Left renal cortex interstitium (tissue), 4 donors: ENCODE data around the gene TMEM213. TPM values are rescaled to one million over a fixed set of nuclear protein-coding genes. Genes with fewer than 3 reads are reported as not detected.

Experiments used
- DNase-seq, 4 donors: peaks; one replicate each; pipeline ENCODE4 v3.0.0-alpha.2; 2013; ENCODE audit warnings: low read depth in 4 of 4, low spot score in 2 of 4, missing footprints in 1 of 4
- polyA plus RNA-seq, 4 donors: library from polyadenylated mRNA; unstranded; fragments of 120-200 nt; gene quantifications; one replicate each; pipeline ENCODE4 v1.2.1, GENCODE V29; 2013; ENCODE audit not compliant: insufficient read length in 4 of 4

TMEM213 gene
- polyA plus RNA-seq, 4 donors, result 43.2 to 49.2 (median 44.1) TPM

DNA sequence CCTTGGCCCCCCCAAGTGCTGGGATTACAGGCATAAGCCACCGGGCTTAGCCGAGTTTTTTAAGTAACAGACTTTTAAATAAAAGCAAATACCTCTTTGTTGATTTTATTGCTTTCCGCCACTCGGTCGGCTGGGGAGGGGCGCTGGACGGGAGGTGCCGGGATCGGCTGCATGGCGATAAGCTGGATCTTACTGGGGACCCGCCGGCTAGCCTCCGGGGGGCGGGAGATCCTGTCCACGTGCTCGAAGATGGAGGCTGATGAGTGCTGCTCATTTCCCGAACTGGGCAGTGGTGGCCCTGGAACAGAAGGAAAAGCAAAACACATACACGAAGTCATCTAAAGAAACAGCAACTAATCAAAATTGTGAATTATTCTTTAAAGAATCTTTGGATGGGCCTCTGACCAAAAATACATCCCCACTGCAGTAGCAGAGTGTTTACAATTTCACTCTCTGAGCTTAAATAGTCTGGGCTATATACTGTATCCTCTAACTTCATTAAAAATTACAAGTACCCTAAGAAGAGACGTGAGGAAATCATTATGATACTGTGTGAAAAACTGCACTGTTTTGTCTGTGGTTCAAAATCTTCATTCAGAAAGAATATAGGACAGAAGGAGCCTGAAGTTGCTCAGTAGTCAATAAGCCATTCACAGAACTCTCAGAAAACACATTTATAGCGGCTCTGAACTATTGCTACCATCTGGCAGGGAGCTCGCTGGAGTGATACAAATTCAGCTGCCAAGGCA lies 73.4 kb downstream of the TMEM213 start:
- DNase-seq, result no peak

DNA sequence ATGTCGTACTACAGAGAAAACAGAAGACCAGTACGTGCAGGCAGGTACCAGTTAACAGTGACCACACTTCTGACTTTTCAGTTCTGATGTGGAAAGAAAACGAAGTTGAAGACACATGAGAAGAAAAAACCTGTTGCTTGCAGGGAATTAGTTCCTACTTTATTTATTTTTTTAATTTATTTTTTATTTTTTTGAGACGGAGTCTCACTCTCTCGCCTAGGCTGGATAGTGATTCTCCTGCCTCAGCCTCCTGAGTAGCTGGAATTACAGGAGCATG lies 74.0 kb downstream of the TMEM213 start:
- DNase-seq, result no peak

DNA sequence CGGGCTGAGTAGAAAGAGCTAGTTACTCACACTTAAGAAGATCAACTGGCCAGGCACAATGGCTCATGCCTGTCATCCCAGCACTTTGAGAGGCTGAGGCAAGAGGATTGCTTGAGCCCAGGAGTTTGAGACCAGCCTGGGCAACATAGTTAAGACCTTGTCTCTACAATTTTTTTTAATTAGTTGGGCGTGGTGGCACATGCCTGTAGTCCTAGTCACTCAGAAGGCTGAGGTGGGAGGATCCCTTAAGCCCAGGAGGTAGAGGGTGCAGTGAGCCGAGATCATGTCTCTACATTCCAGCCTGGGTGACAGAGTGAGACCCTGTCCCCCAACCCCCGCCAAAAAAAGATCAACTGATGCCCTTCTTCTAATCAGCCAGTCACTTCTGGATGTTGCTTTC lies 74.8 kb downstream of the TMEM213 start:
- no peak for DNase-seq

DNA sequence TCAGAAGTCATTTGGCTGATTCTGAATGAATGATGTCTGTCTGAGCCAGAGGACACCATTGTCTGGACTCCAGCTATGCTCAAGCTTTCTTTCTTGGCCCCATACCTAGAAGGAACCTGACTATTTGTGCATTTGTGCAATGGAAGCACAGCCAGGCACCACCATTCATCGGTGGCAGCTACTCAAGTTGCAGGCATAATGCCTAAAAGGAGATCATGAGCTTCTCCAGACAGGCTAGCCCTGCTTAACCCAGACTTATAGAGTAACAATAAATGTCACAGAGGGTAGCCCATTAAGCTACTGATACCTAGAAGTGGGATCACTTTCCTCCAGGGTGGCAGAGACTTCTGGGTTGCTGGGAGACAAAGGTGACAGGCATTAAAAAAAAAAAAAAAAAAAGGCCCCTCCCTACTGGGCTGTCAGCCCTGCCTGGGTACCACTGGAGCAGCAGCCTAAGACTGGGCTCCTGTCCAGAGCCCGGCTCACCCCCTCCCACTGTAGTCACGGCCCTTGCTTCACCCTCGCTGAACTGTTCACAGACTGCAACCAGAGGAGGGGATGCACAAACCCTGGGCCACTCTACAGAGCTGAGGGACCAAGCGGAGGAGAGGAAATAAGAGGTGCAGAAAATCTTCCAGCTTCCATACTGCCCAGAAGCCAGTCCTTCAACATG lies 75.6 kb downstream of the TMEM213 start:
- no peak for DNase-seq

DNA sequence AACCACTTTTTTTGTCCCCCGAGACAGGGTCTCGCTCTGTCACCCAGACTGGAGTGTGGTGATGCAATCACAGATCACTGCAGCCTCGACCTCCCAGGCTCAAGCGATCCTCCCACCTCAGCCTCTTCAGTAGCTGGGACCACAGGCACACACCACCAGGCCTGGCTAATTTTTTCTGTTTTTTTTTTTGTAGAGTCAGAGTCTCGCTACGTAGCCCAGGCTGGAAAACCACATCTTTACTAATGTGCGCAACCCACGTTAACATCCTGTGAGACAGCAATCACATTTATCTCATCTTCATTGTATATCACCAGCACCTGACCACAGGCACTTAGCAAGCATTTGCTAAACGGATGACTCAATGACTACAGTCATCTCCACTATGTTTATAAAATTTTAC lies 78.0 kb downstream of the TMEM213 start:
- DNase-seq, result no peak

DNA sequence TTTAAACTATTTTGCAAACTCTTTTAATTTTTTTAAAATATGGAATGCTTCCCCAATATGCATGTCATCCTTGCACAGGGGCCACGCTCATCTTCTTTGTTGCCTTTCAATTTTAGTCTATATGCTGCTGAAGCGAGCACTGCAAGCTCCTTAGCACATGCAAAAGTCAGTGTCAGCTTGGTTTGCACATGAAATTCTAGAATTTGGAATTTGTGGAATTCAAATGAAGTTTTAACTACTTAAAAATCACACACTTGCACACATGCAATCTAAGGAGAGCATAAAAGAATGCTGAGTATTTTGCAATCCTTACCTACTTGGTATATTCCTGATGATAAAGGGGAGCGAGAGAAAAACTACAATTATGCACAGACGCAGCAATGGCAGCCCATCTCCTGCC lies 78.5 kb downstream of the TMEM213 start:
- DNase-seq, result no peak

DNA sequence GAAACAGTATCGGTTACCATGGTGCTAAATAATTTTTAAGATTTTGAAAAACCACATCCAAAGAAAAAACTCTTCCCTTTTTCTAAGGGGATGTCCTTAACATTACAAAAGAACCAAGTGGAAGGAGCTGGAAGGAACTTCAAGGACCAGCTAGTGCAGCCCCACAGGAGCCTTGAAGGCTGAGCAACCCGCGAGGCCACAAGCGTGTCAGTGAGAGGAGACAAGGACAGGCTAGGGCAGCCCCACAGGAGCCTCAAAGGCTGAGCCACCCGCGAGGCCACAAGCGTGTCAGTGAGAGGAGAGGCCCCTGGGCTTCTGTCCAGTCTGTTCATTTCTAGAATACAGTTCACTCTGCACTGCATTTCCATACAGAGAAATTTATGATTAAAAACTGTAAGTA lies 80.3 kb downstream of the TMEM213 start:
- no peak for DNase-seq

DNA sequence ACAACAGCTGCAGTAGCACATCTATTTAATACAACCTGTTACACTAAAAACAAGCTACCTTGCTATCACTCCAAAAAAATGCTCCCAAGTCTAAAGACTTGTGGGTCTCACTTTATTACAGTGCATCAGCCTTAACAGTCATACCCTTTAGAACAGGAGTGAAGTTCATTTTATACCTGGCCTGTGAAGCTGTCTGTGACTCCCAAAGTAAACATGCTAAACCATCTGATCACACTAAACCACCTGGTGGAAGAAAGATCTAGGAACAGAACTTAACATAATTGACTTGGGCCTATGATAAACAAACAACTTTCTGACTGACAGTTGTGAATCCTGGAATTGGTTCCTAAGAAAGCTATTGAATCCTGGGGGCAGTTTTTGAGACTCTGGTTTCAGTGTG lies 81.1 kb downstream of the TMEM213 start:
- DNase-seq, result no peak

DNA sequence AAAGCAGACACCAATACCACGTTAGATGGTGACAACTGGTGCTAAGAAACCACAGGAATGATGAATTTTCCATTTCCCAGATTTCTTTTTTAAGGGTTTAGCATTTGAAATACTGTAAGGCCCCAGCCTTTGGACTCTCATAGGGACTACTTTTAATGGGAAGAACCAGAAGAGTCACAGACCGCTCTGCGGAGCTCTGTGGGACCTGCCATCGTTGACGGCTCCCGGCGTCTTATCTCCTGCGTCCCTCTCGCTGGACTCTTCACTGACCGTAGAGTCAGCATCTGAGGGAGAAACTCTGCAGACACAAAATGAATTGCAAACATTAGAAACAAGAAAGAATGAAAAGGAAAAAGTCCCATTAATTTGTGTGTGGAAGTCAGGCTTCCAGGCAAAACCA lies 81.6 kb downstream of the TMEM213 start:
- DNase-seq, result no peak

DNA sequence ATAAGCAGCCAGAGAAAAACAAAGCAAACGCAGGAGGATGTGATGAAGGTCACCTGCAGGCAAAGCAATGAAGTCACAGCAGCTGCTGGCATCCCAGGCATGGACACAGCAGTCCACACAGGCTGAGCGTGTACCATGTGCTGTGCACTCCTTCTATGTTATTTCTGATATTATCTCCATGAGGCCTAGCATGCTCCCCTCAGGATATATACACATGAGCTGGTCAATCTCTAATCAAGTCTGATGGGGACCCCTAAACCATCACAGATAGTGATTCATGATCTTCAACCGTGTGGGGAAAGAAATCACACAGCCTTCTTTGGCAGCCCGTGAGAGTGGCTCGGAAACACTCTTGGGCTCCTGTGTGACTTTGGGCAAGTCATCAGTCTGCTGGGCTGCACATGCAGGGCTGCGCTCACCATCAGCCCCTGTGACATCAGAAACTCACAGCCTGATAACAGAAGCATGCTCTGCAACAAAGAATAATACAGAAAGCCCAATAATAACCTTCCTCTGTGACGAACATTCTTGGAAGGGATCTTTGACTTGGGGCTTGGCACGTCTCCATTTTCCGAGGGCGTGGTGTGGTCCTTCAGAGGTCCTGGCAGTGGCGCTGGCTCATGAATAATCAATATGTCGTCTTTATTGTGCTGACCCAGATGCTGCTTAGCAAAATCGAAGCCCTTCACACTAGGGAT lies 83.2 kb downstream of the TMEM213 start:
- no peak for DNase-seq

DNA sequence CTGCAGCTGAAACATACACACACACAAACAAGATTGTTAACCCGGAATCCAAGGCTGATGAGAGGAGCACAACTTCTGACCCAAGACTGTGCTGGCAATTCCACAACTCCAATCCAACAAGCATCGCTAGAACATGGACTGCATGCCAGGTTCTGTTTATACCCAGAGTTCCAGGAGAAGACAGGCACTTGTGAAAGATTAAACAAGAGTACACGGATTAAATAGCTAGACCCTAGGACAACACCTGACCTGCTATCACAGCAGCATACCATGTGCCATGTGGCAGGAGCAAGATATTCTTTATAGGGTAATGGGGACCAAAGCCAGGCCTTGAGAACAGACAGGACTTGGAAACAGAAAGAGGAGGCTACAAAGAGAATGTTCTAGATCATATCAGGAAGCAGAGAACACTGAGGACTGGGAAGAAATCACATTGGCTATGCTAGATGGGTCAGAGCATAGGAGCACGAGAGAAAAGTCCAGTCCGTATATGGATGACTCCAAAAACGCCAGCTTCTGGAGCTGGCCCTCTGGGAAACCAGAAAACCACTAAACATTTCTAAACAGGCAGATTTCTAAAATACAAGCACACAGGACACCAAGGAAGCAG lies 83.9 kb downstream of the TMEM213 start:
- no peak for DNase-seq

DNA sequence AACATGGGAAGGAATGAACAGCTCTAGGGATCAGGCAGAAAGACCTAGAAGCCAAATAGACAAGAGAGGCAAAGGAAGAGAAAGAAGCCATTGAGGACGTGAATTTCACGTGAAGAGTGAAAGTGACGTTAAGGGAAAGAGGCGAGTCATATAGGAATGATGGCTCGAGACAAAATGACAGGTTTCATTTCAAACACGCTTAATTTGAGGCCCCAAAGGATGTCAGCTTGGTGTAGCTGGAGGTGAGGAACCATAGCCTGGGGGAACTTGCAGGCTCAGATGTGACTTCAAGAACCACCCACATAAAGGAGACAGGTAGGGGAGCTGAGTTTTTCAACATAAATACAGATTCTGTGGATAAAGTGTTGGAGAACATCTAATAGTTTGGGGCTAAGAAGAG lies 84.5 kb downstream of the TMEM213 start:
- DNase-seq, result no peak

DNA sequence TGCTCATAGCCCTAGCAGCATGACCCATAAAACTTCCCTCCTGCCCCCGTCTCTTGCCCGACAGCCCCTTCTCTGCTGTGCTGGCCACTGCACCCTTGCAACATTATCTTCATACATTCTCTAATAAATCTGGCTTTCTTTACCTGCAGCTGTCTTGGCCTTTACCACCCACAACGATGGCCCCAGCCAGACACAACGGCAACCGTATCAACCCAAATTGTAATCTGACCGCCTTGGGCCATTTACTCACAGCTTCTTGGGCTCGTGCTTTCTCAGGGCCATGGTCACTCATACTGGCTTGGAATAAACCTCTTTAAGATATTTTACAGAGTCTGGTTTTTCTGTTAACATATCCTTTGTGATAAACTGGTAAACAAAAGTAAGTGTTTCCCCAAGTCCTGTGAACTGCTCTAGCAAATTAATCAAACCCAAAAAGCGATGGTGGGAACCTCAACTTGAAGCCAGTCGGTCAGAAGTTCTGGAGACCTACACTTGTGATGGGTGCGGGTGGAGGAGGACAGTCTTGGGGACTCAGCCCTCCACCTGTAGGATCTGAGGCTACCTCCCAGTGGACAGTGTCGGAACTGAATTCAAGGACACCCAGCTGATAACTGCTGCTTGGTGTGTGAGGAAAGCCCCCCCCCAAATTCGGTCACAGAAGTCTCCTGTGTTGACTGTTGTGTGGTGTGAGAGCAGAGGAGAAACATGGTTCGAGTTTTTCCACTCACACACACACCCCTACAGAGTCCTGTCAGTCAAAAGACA lies 87.8 kb downstream of the TMEM213 start:
- DNase-seq, result no peak

DNA sequence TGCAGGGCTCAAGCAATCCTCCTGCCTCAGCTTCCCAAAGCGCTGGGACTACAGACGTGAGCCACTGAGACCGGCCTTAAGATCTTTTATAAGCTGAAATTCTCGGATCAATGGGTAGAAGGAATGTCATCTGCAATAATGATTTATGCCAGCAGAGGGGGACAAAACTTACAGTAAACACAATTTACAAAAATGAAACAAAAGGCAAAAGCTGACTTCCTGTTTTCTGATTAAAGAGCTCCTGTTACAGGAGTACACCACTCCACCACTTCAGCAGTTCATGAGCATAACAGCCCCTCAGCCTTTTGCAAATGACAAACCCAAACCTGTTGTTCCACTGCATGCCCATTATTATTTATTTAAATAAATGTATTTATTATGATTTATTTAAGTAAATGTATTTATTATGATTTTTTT lies 88.7 kb downstream of the TMEM213 start:
- DNase-seq, result peak in 3 of 4 donors; percentile 34 to 63 (median 43)

DNA sequence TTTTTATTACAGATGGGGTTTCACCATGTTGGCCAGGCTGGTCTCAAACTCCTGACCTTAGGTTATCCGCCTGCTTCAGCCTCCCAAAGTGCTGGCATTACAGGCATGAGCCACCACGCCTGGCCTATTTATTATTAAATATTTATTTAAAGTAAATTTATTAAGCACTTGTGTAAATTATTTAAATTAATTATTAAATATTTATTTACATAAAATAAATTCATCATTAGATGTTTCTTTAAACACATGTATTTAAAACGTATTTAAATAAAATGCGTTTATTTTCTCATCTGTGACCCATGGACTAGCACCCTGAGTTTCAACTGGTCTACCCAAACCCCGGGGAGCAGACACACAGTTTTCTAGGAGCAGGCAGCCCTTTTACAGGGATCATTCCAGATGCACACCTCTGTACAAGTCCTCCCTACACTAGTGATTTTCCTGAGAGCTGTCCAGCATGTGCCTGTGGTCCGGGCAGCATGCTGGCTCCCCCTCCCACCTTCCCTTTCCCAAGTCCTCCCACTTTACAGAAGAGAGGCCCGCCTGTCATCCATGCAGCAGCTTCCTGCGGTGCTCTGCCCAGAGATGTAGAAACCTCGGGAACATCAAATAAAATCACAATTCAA lies 89.4 kb downstream of the TMEM213 start:
- no peak for DNase-seq

Other genes starting within 250 kb of the TMEM213 start
- gene SVOPL, start 96.6 kb upstream of the TMEM213 start, polyA plus RNA-seq, result 1 to 10 TPM; 2.5 to 3.9 (median 2.9) TPM
- 10 to 100 TPM; 61.9 to 79.1 (median 68.1) TPM for gene ATP6V0A4, start 202 bp downstream of the TMEM213 start, polyA plus RNA-seq
- gene KIAA1549, start 183.4 kb downstream of the TMEM213 start, polyA plus RNA-seq, result 10 to 100 TPM; 10.7 to 17.5 (median 12.8) TPM
- 10 to 100 TPM; 15.4 to 31.3 (median 23.7) TPM for gene ZC3HAV1L, start 238.0 kb downstream of the TMEM213 start, polyA plus RNA-seq